AG10803 (cell line): ENCODE data around the gene PRKN.

ENCODE experiments used
- DNase-seq: peaks from one replicate; pipeline ENCODE4 v3.0.0; 2010; ENCODE audit warnings: low read depth
- H3K4me3 ChIP-seq: 2 replicates; pipeline ENCODE4 v1.5.1; 2011; ENCODE audit warnings: mild to moderate bottlenecking, low read length, control low read depth
- TF ChIP-seq, protein P1 (sequence below): conservative IDR thresholded peaks from 2 replicates; pipeline ENCODE4 v1.5.1; 2011; ENCODE audit warnings: mild to moderate bottlenecking, low read length, control low read depth, inconsistent platforms

The PRKN gene

DNA sequence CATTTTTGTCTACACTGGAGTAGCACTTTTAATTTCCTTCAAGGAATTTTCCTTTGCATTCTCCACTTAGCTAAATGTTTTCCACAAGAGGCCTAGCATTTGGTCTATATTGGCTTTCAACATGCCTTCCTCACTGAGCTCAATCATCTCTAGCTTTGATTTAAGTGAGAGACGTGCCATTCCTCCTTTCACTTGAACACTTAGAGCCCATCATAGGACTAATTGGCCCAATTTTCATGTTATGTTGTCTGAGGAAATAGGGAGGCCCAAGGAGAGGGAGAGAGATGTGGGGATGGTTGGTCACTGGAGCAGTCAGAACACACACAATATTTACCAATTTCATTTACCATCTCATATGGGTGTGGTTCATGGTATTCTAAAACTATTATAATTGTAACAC is 645.0 kb downstream of the PRKN start:
- TF ChIP-seq, protein P1, sequence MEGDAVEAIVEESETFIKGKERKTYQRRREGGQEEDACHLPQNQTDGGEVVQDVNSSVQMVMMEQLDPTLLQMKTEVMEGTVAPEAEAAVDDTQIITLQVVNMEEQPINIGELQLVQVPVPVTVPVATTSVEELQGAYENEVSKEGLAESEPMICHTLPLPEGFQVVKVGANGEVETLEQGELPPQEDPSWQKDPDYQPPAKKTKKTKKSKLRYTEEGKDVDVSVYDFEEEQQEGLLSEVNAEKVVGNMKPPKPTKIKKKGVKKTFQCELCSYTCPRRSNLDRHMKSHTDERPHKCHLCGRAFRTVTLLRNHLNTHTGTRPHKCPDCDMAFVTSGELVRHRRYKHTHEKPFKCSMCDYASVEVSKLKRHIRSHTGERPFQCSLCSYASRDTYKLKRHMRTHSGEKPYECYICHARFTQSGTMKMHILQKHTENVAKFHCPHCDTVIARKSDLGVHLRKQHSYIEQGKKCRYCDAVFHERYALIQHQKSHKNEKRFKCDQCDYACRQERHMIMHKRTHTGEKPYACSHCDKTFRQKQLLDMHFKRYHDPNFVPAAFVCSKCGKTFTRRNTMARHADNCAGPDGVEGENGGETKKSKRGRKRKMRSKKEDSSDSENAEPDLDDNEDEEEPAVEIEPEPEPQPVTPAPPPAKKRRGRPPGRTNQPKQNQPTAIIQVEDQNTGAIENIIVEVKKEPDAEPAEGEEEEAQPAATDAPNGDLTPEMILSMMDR: no peak
- DNase-seq: no peak
- H3K4me3 ChIP-seq: no peak overlapping the region

GRCh38 chr6:162078667-162079066 is 648.9 kb downstream of the PRKN start:
- H3K4me3 ChIP-seq: no peak overlapping the region
- TF ChIP-seq, protein P1: no peak
- no peak for DNase-seq

DNA sequence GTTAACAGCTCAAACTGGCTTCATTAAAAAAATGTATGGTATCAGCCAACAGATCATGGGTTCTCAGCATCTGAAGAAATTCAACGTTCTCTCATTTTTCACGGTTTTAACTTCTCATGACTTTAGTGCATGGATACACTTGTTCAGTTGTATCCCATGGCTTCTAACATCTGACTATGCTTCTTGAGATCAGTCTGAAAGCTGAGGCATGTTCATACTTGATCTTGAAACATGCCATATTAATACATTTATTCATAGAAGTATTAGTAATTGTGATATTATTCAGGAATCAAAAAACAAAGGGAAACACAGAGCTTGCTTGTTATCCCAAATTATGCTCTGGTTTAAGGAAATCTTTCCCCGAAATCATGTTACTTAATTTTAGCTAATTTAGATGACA is 649.4 kb downstream of the PRKN start:
- DNase-seq: no peak
- H3K4me3 ChIP-seq: no peak overlapping the region
- TF ChIP-seq, protein P1: no peak

DNA sequence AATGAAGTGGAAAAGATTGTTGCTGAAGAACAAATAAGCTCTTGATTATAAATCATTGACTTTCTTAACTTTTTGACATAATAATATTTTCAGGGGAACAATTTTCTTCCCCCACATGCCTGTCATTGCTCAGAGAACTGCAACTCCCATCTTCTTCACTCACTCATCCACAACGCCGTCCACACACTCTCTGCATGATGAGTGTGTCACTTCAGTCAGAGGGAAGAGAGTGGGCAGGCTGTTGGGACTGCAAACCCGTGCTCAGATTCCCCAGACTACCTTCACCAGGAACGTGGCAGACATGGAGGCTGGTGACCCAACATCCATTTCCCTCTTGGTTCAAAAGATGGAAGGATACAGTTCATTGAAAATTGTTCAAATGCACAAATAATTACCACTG is 650.8 kb downstream of the PRKN start:
- H3K4me3 ChIP-seq: no peak overlapping the region
- DNase-seq: no peak
- TF ChIP-seq, protein P1: no peak

DNA sequence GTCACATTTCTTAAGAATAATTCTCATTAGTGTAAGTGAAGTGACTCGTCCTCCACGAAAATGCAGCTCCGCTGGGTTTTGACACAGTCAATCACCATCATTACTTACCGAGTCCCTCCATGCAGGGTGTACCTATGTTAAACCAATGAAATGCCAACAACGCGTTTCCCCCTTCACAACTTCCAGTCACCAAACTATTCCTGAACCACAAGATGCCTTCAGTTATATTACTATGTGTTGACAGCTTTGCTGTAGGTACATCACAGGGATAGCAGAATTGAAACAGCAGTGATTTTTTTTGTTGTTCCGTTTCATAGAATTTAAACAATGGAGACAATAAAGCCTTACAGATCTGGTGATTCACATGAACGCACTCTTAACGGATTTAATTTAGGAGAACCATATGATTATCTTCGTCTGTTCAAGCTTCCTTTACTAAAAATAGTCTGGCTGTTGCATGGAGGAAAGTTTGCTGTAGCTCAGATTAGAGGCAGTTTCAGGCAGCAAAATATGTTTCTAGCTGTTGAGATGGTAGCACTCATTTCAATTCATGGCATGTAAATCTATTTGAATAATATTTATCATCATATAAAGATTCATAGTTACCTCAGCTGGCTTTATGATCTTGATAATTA is 652.8 kb downstream of the PRKN start:
- TF ChIP-seq, protein P1: no peak
- DNase-seq: no peak

GRCh38 chr6:162070639-162071038 is 656.9 kb downstream of the PRKN start:
- TF ChIP-seq, protein P1: no peak

More for the DNA sequence above, 652.8 kb downstream of the PRKN start:
- no peak overlapping the region for H3K4me3 ChIP-seq

GRCh38 chr6:162069995-162070394 is 657.6 kb downstream of the PRKN start:
- TF ChIP-seq, protein P1: no peak
- H3K4me3 ChIP-seq: no peak overlapping the region
- DNase-seq: peak; percentile 24

More at GRCh38 chr6:162070639-162071038, 656.9 kb downstream of the PRKN start:
- H3K4me3 ChIP-seq: no peak overlapping the region
- no peak for DNase-seq
